Measurements from ENCODE around the gene GPN1. TPM values are rescaled to one million over a fixed set of nuclear protein-coding genes. Genes with fewer than 3 reads are reported as not detected.

Gene GPN1
- total and polyA plus RNA-seq, 2 of the 8 experiments (the other 6 are each of a cell fraction or from before 2014, with no cell fraction given): 38.7 to 43.5 TPM

GRCh38 chr2:27615316-27615715 lies 13.5 kb upstream of the GPN1 start:
- H3K36me3 ChIP-seq (ENCODE audit: control insufficient read depth in 2 of 4, insufficient read depth in 4 of 4, low read length in 3 of 4): peaks cover 4 to 52% (median 10%) of the 10 kb centered on the region in 4 experiments; a peak in 6 of 8 replicates
- H4K91ac ChIP-seq (replicated peaks; ENCODE audit: insufficient read length, low read length): no peak overlapping the region
- H4K8ac ChIP-seq (ENCODE audit: extremely low read depth, insufficient read depth, low read length): no peak overlapping the region
- no peak overlapping the region for H4K5ac ChIP-seq (ENCODE audit: insufficient read length, low read depth, low read length)
- POLR2A ChIA-PET (ENCODE audit: partially characterized antibody): interaction anchor here (2.2 kb wide), 1 partner anchor 13 kb away, joined by 6 read pairs; the partner anchor contains the start of genes CCDC121 and GPN1
- H3K18ac ChIP-seq (ENCODE audit: extremely low read depth, low read length): no peak overlapping the region
- no peaks in the 10 kb centered on the region for H3K79me1 ChIP-seq (ENCODE audit: low read depth, low read length)
- H3K56ac ChIP-seq (replicated peaks; ENCODE audit: insufficient read length, low read depth, low read length): no peak overlapping the region
- TF ChIP-seq CBX8 (IDR thresholded peaks at IDR 0.05; ENCODE audit: borderline replicate concordance, low read depth, low read length) (no peak), JUND (IDR thresholded peaks at IDR 0.05; ENCODE audit: low read length) (no peak), PHF8 (conservative IDR thresholded peaks at IDR 0.05; ENCODE audit: low read depth, low read length) (no peak), BRCA1 (IDR thresholded peaks at IDR 0.05; ENCODE audit: low read depth, low read length) (no peak), TAF7 (optimal IDR thresholded peaks at IDR 0.05; ENCODE audit: borderline replicate concordance, low read depth, low read length) (no peak), TCF12 (IDR thresholded peaks at IDR 0.05; ENCODE audit: low read depth, low read length) (no peak), EGR1 (IDR thresholded peaks at IDR 0.05; ENCODE audit: borderline replicate concordance, low read depth, low read length) (no peak), RBBP5 (IDR thresholded peaks at IDR 0.05; ENCODE audit: borderline replicate concordance, low read depth, low read length) (no peak), KDM5A (IDR thresholded peaks at IDR 0.05; ENCODE audit: low read length) (no peak)
- H3K23me2 ChIP-seq (ENCODE audit: low read depth, low read length): no peaks in the 10 kb centered on the region
- no peak overlapping the region for H2AFZ ChIP-seq (ENCODE audit: low read length)
- FAIRE-seq (no peak), DNase-seq (ENCODE audit: low read depth in 1 of 2, low spot score in 2 of 2) (no peak)
- H3K4me1 ChIP-seq (replicated peaks in 1 of 4; ENCODE audit: control insufficient read depth in 3 of 4, insufficient read depth in 4 of 4, low read length in 3 of 4): no peaks in the 10 kb centered on the region
- no peak overlapping the region for H2BK5ac ChIP-seq (ENCODE audit: low read depth, low read length)
- no peak overlapping the region for H2BK12ac ChIP-seq (ENCODE audit: low read depth, low read length)
- H3K79me2 ChIP-seq (ENCODE audit: control insufficient read depth in 1 of 2, insufficient read depth in 2 of 2, low read length in 2 of 2): no peaks in the 10 kb centered on the region
- no peak overlapping the region for H3K23ac ChIP-seq (ENCODE audit: insufficient read length)
- no peak overlapping the region for H2AK5ac ChIP-seq (ENCODE audit: low read depth, low read length)
- no peak overlapping the region for H3K27ac ChIP-seq (ENCODE audit: low read depth, low read length)
- H2BK120ac ChIP-seq (replicated peaks; ENCODE audit: low read depth, low read length): no peak overlapping the region
- no peak overlapping the region for H3K9ac ChIP-seq (replicated peaks in 1 of 4; ENCODE audit: extremely low read depth in 1 of 4, low read depth in 3 of 4, low read length in 3 of 4)
- peaks cover 0 to 2% of the 10 kb centered on the region in 2 experiments for H4K20me1 ChIP-seq (replicated peaks in 1 of 2; ENCODE audit: control insufficient read depth in 1 of 2, insufficient read depth in 2 of 2, low read length in 2 of 2)
- no peak overlapping the region for H3K4ac ChIP-seq (replicated peaks; ENCODE audit: insufficient read length, low read depth, low read length)
- no peak overlapping the region for H3K4me2 ChIP-seq (ENCODE audit: insufficient read depth in 1 of 2, low read depth in 2 of 2, low read length in 2 of 2)
- no peak overlapping the region for H2BK20ac ChIP-seq (ENCODE audit: low read length)
- WGBS, 2 experiments (ENCODE audit: extremely low coverage in 1 of 2, insufficient coverage in 1 of 2, insufficient read length in 1 of 2, insufficient replicate concordance in 2 of 2, low coverage in 1 of 2, low lambda C conversion rate in 2 of 2, missing lambda C conversion rate in 1 of 2): 88% methylated on average over 3 of the region's 3 CpGs; no CpG with 5 or more reads in 1 of the 2 experiments
- H3K14ac ChIP-seq (ENCODE audit: insufficient read length): no peak overlapping the region
- no peak overlapping the region for H3K4me3 ChIP-seq (ENCODE audit: extremely low read depth in 1 of 4, insufficient read depth in 2 of 4, low read depth in 3 of 4, low read length in 4 of 4)
- CTCF ChIA-PET (ENCODE audit: partially characterized antibody): no interaction called here
- no peaks in the 10 kb centered on the region for H3K9me3 ChIP-seq (ENCODE audit: insufficient read depth in 2 of 2, low read depth in 1 of 2, low read length in 1 of 2)
- peaks cover 0 to 1% (median 0%) of the 10 kb centered on the region in 4 experiments; a peak in 1 of 7 replicates for H3K27me3 ChIP-seq (replicated peaks in 1 of 4; ENCODE audit: control insufficient read depth in 3 of 4, extremely low read depth in 1 of 4, insufficient read depth in 3 of 4, low read length in 3 of 4)
- H2BK15ac ChIP-seq (ENCODE audit: low read length): no peak overlapping the region
